Measurements from ENCODE around the gene FRAS1.
A peak's percentile ranks its signal among the peaks of the same experiment; 100 is the strongest.

Gene FRAS1

DNA sequence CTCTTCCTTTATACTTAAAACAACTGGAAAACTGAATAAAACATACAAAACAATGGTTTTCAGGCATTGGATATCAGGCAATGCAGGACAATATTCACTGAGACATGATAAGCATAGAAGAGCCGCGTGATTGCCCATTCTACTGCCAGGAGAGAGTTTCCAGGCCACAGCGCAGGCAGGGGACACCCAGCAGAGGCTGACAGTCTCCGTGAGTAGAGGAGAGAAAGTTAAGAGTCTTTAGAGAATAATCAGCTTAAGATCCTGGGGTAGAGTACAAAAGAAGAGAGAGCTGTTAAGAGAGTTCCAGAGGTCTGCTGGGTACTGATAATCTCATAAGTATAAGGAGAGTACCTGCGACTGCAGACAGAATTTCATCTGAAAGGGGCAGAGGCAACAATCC, 18.4 kb upstream of the FRAS1 start:
- DNase-seq (ENCODE audit: low read depth) = no peak
- no peak overlapping the region for H3K4me3 ChIP-seq (ENCODE audit: low read depth, low read length)
- TF ChIP-seq CTCF (IDR thresholded peaks at IDR 0.05; ENCODE audit: low read depth, low read length, missing control alignments) = no peak

GRCh38 chr4:78039678-78040077, 17.4 kb upstream of the FRAS1 start:
- no peak for TF ChIP-seq CTCF (IDR thresholded peaks at IDR 0.05; ENCODE audit: low read depth, low read length, missing control alignments)
- H3K4me3 ChIP-seq (ENCODE audit: low read depth, low read length) = no peak overlapping the region
- DNase-seq (ENCODE audit: low read depth) = no peak

DNA sequence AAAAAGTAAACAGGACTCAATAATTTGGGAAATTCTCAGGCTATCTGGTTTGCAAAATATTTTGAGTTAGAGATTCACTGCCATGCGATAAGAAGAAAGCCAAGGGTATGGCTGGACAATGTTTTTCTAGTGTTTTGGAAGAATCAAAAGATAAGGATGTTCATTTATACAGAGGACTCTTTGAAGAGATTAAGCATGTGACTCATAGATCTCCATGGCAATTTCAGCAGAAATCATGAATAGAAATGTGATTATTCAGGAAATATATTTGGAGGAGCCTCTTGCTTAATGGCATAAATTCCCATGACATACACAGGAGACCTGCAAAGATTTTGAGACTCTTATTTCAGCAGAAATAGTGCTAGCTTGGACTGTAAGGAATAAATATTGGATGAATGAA, 16.7 kb upstream of the FRAS1 start:
- DNase-seq (ENCODE audit: low read depth) = no peak
- H3K4me3 ChIP-seq (ENCODE audit: low read depth, low read length) = no peak overlapping the region
- no peak for TF ChIP-seq CTCF (IDR thresholded peaks at IDR 0.05; ENCODE audit: low read depth, low read length, missing control alignments)

GRCh38 chr4:78047366-78047765, 9.8 kb upstream of the FRAS1 start:
- no peak overlapping the region for H3K4me3 ChIP-seq (ENCODE audit: low read depth, low read length)
- DNase-seq (ENCODE audit: low read depth) = no peak
- no peak for TF ChIP-seq CTCF (IDR thresholded peaks at IDR 0.05; ENCODE audit: low read depth, low read length, missing control alignments)

GRCh38 chr4:78056265-78057129, 626 bp upstream of the FRAS1 start:
- no peak for TF ChIP-seq CTCF (IDR thresholded peaks at IDR 0.05; ENCODE audit: low read depth, low read length, missing control alignments)
- DNase-seq (ENCODE audit: low read depth) = peak; percentile 13

DNA sequence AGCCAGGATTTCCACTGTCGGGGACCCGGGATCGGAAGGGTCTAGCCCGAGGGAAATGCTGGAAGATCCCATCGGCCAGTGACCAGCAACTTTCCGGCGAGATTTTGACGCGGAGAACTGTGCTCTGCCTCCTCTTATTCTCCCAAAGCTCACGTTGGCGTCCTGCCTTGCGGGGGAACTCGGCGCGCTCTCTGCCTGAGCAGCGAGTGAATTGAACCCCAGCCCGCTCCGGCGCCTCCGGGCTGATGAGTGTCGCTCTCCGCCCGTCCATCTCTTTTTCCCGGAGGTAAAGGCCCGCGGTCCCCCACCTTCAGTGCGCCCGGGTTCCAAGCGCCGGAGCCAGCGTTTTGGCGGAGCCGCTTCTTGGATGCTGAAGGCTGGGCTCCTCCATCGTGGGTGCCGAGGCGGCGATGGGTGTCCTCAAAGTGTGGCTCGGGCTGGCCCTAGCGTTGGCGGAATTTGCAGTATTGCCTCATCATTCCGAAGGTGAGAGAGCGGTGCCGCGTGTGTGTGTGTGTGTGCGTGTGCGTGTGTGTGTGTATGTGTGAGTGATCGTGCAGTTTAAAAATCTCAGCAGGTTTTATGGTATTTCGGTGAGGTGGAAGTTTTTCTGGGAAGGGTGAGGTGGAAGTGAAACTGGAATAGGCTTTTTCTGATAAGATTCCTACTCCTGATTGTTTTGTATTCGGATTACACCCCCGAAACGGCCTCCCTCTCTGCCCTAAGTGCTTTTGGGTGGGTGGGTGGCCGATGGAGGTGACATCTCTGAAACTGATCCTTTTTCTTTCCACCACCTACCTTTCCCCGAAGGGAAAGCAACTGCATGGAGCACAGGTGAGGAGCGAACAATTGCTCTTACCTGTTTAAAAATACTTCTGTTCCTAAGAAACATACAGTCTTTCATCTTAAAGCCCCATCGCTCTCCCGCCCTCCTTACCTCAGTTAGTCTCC, 752 bp downstream of the FRAS1 start:
- peak overlapping the region; percentile 51 for H3K4me3 ChIP-seq (ENCODE audit: low read depth, low read length)

More at GRCh38 chr4:78056265-78057129, 626 bp upstream of the FRAS1 start:
- H3K4me3 ChIP-seq (ENCODE audit: low read depth, low read length) = peak overlapping the region; percentile 51

More for the DNA sequence above, 752 bp downstream of the FRAS1 start:
- no peak for DNase-seq (ENCODE audit: low read depth)
- TF ChIP-seq CTCF (IDR thresholded peaks at IDR 0.05; ENCODE audit: low read depth, low read length, missing control alignments) = no peak
